IPS-15b (cell line): ENCODE data around the gene KRTAP5-7.
"Not testable (repeated sequence)": the region's sequence is repeated elsewhere in the genome, so short reads cannot be mapped to it uniquely, and the experiment has no call there.

Source experiments
- H3K27me3 ChIP-seq: one replicate; pipeline ENCODE4 v1.6.1; 2013; ENCODE audit warnings: low read length; ENCODE audit not compliant: control insufficient read depth, insufficient read depth
- H3K36me3 ChIP-seq: one replicate; pipeline ENCODE4 v1.6.1; 2013; ENCODE audit warnings: low read length; ENCODE audit not compliant: control insufficient read depth, insufficient read depth
- H3K4me1 ChIP-seq: one replicate; pipeline ENCODE4 v1.6.1; 2013; ENCODE audit warnings: mild to moderate bottlenecking, low read length; ENCODE audit not compliant: control insufficient read depth, insufficient read depth
- H3K4me3 ChIP-seq: one replicate; pipeline ENCODE4 v1.5.1; 2013; ENCODE audit warnings: low read depth, low read length
- H3K9ac ChIP-seq: one replicate; pipeline ENCODE4 v1.6.1; 2013; ENCODE audit warnings: low read depth, mild to moderate bottlenecking, low read length
- H3K9me3 ChIP-seq: one replicate; pipeline ENCODE4 v1.6.1; 2013; ENCODE audit warnings: mild to moderate bottlenecking, low read length; ENCODE audit not compliant: control insufficient read depth, insufficient read depth

Gene KRTAP5-7

GRCh38 chr11:71568704-71569349 is 41.8 kb downstream of the KRTAP5-7 start:
- H3K9me3 ChIP-seq = no peaks in the 10 kb centered on the region
- H3K4me1 ChIP-seq = no peaks in the 10 kb centered on the region
- H3K4me3 ChIP-seq = no peak overlapping the region
- no peaks in the 10 kb centered on the region for H3K36me3 ChIP-seq
- no peak overlapping the region for H3K9ac ChIP-seq
- no peaks in the 10 kb centered on the region for H3K27me3 ChIP-seq

- H3K4me1 ChIP-seq, H3K36me3 ChIP-seq, H3K27me3 ChIP-seq, H3K9me3 ChIP-seq, H3K9ac ChIP-seq, H3K4me3 ChIP-seq: not testable (repeated sequence)
Observed at GRCh38 chr11:71571101-71571850, 44.2 kb downstream of the KRTAP5-7 start.

- H3K9me3 ChIP-seq = no peaks in the 10 kb centered on the region
- H3K4me3 ChIP-seq = no peak overlapping the region
- no peaks in the 10 kb centered on the region for H3K27me3 ChIP-seq
- no peaks in the 10 kb centered on the region for H3K36me3 ChIP-seq
- H3K9ac ChIP-seq = no peak overlapping the region
- H3K4me1 ChIP-seq = no peaks in the 10 kb centered on the region
Observed at GRCh38 chr11:71572811-71573210, 45.7 kb downstream of the KRTAP5-7 start.

GRCh38 chr11:71574418-71574817 is 47.4 kb downstream of the KRTAP5-7 start:
- Histone ChIP-seq H3K4me3 (no peak overlapping the region), H3K4me1 (no peaks in the 10 kb centered on the region), H3K9me3 (no peaks in the 10 kb centered on the region), H3K27me3 (no peaks in the 10 kb centered on the region), H3K9ac (no peak overlapping the region), H3K36me3 (no peaks in the 10 kb centered on the region)

- Histone ChIP-seq H3K36me3 (no peaks in the 10 kb centered on the region), H3K4me1 (no peaks in the 10 kb centered on the region), H3K27me3 (no peaks in the 10 kb centered on the region), H3K9ac (no peak overlapping the region), H3K4me3 (no peak overlapping the region), H3K9me3 (no peaks in the 10 kb centered on the region)
Observed at GRCh38 chr11:71575723-71576424, 48.8 kb downstream of the KRTAP5-7 start.

GRCh38 chr11:71576688-71577465 is 49.8 kb downstream of the KRTAP5-7 start:
- not testable (repeated sequence) for H3K4me1 ChIP-seq, H3K9ac ChIP-seq, H3K9me3 ChIP-seq, H3K27me3 ChIP-seq, H3K36me3 ChIP-seq, H3K4me3 ChIP-seq

GRCh38 chr11:71577469-71578004 is 50.5 kb downstream of the KRTAP5-7 start:
- no peak overlapping the region for H3K4me3 ChIP-seq
- no peaks in the 10 kb centered on the region for H3K9me3 ChIP-seq
- no peaks in the 10 kb centered on the region for H3K36me3 ChIP-seq
- no peaks in the 10 kb centered on the region for H3K4me1 ChIP-seq
- H3K9ac ChIP-seq = no peak overlapping the region
- H3K27me3 ChIP-seq = no peaks in the 10 kb centered on the region
